ENCODE results near the gene RIPK1.
A peak's percentile ranks its signal among the peaks of the same experiment; 100 is the strongest.
"Not testable (repeated sequence)": the region's sequence is repeated elsewhere in the genome, so short reads cannot be mapped to it uniquely, and the experiment has no call there.

The RIPK1 gene

GRCh38 chr6:3052481-3053230 is 15.6 kb upstream of the RIPK1 start:
- no peaks in the 10 kb centered on the region for H3K27me3 ChIP-seq (ENCODE audit: control insufficient read depth, insufficient read depth, low read length)
- no peaks in the 10 kb centered on the region for H3K36me3 ChIP-seq (ENCODE audit: control insufficient read depth, insufficient read depth, low read length)
- no peaks in the 10 kb centered on the region for H3K9me3 ChIP-seq (ENCODE audit: control insufficient read depth, insufficient read depth, low read length)
- H3K4me3 ChIP-seq (ENCODE audit: low read depth, low read length), result peak overlapping the region; percentile 83
- peaks cover 8% of the 10 kb centered on the region for H3K4me1 ChIP-seq (ENCODE audit: control insufficient read depth, insufficient read depth, low read length)
- no peak overlapping the region for H3K9ac ChIP-seq (ENCODE audit: low read depth, low read length)

- Histone ChIP-seq H3K36me3 (ENCODE audit: control insufficient read depth, insufficient read depth, low read length) (no peaks in the 10 kb centered on the region), H3K27me3 (ENCODE audit: control insufficient read depth, insufficient read depth, low read length) (no peaks in the 10 kb centered on the region), H3K9me3 (ENCODE audit: control insufficient read depth, insufficient read depth, low read length) (no peaks in the 10 kb centered on the region), H3K4me3 (ENCODE audit: low read depth, low read length) (peak overlapping the region; percentile 83), H3K9ac (ENCODE audit: low read depth, low read length) (peak overlapping the region; percentile 60), H3K4me1 (ENCODE audit: control insufficient read depth, insufficient read depth, low read length) (peaks cover 8% of the 10 kb centered on the region)
These were observed 15.1 kb upstream of the RIPK1 start for GRCh38 chr6:3053231-3053508.

DNA sequence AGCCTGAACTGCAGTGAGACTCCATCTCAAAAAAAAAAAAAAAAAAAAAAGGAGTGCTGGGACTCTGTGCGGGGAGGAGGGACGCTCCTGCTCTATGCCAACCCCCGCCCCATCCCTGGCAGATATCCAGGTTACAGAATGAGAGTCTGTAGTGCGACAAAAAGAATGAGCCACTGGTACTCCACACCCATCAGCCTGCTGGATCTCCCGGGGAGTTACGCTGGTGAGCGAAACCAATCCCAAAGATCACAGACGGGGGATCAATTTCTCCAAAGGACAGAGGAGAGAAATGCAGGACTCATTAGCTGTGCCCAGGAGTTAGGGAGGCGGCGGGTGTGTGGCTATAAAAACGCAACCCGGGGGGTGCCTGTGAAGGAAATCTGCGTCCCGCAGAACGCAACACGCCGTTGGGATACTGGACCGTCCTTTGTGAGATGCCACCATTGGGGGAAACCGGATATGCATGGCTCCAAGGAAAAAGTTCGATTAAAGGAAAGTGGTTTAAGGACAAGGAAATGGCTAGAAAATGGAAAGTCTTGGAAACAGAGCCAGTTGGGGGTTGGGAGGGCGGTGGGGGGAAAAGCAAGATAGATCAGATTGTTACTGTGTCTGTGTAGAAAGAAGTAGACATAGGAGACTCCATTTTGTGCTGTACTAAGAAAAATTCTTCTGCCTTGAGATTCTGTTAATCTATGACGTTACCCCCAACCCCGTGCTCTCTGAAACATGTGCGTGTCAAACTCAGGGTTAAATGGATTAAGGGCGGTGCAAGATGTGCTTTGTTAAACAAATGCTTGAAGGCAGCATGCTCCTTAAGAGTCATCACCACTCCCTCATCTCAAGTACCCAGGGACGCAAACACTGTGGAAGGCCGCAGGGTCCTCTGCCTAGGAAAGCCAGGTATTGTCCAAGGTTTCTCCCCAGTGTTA is 13.8 kb upstream of the RIPK1 start:
- H3K27me3 ChIP-seq (ENCODE audit: control insufficient read depth, insufficient read depth, low read length); H3K9me3 ChIP-seq (ENCODE audit: control insufficient read depth, insufficient read depth, low read length); H3K36me3 ChIP-seq (ENCODE audit: control insufficient read depth, insufficient read depth, low read length); H3K4me1 ChIP-seq (ENCODE audit: control insufficient read depth, insufficient read depth, low read length): not testable (repeated sequence)
- Histone ChIP-seq H3K9ac (ENCODE audit: low read depth, low read length) (peak overlapping the region; percentile 65), H3K4me3 (ENCODE audit: low read depth, low read length) (peak overlapping the region; percentile 83)

DNA sequence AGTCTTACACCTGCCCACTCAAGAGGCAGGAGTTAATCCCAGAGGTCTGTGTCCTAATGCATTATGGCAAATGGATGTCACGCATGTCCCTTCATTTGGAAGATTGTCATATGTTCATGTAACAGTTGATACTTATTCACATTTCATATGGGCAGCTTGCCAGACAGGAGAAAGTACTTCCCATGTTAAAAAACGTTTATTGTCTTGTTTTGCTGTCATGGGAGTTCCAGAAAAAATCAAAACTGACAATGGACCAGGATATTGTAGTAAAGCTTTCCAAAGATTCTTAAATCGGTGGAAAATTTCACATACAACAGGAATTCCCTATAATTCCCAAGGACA is 13.2 kb upstream of the RIPK1 start:
- H3K4me3 ChIP-seq (ENCODE audit: low read depth, low read length), result peak overlapping the region; percentile 83
- H3K9ac ChIP-seq (ENCODE audit: low read depth, low read length); H3K27me3 ChIP-seq (ENCODE audit: control insufficient read depth, insufficient read depth, low read length); H3K36me3 ChIP-seq (ENCODE audit: control insufficient read depth, insufficient read depth, low read length); H3K4me1 ChIP-seq (ENCODE audit: control insufficient read depth, insufficient read depth, low read length); H3K9me3 ChIP-seq (ENCODE audit: control insufficient read depth, insufficient read depth, low read length): not testable (repeated sequence)

DNA sequence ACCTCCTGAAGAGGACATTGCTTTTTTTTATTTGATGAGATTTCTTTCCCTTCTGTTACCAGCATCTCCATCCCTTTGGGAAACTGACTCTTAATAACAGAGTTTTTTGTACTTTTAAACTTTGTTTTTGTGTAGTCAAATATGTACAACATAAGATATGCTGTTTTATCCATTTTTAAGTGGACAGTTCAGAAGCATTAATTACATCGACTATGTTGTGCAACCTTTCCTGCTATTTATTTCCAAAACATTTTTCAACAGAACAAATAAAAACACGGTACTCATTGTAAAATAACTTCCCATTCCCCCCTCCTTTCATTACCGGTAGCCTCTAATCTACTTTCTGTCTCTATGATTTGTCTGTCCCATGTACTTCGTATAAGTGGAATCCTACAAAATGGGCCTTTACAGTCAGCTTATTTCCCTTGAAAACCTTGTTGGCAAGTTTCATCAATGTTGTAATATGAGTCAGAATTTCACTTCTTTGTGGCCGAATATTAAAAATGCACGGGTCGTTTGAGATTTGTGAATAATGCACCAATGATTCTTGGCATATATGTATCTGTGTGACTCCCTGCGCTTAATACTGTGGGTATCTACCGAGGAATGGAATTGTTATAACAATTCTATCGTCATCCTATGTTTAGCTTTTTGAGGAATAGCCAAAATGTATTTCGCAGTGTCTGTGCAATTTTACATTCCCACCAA is 11.1 kb upstream of the RIPK1 start:
- H3K4me3 ChIP-seq (ENCODE audit: low read depth, low read length), result no peak overlapping the region
- no peaks in the 10 kb centered on the region for H3K27me3 ChIP-seq (ENCODE audit: control insufficient read depth, insufficient read depth, low read length)
- H3K9me3 ChIP-seq (ENCODE audit: control insufficient read depth, insufficient read depth, low read length), result no peaks in the 10 kb centered on the region
- no peaks in the 10 kb centered on the region for H3K36me3 ChIP-seq (ENCODE audit: control insufficient read depth, insufficient read depth, low read length)
- no peak overlapping the region for H3K9ac ChIP-seq (ENCODE audit: low read depth, low read length)
- peaks cover 8% of the 10 kb centered on the region for H3K4me1 ChIP-seq (ENCODE audit: control insufficient read depth, insufficient read depth, low read length)

DNA sequence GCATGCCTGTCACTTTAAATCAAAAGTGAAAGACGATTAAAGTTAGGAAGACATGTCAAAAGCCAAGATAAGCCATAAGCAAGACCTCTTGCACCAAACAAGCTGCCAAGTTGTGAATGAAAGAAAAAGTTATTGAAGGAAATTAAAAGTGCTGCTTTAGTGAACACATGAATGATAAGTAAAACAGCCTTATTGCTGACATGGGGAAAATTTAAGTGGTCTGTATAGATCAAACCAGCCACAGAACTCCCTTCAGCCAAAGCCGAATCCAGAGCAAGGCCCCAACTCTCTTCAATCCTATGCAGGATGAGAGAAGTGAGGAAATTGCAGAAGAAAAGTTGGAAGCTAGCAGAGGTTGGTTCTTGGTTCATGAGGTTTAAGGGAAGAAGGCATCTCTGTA is 9.3 kb upstream of the RIPK1 start:
- H3K9ac ChIP-seq (ENCODE audit: low read depth, low read length), result no peak overlapping the region
- no peaks in the 10 kb centered on the region for H3K9me3 ChIP-seq (ENCODE audit: control insufficient read depth, insufficient read depth, low read length)
- H3K27me3 ChIP-seq (ENCODE audit: control insufficient read depth, insufficient read depth, low read length), result no peaks in the 10 kb centered on the region

DNA sequence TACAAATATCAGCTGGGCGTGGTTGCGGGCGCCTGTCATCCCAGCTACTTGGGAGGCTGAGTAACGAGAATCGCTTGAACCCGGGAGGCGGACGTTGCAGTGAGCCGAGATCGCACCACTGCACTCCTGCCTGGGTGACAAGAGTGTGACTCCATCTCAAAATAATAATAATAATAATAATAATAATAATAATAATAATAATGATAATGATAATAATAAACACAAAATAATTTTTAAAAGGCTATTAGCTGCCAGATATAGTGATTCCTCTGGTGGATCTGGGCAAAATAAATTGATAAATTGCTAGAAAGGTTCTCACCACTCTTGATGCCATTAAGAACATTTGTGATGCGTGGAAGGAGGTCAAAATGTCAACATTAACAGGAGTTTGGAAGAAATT is 8.2 kb upstream of the RIPK1 start:
- H3K9me3 ChIP-seq (ENCODE audit: control insufficient read depth, insufficient read depth, low read length); H3K36me3 ChIP-seq (ENCODE audit: control insufficient read depth, insufficient read depth, low read length); H3K9ac ChIP-seq (ENCODE audit: low read depth, low read length); H3K27me3 ChIP-seq (ENCODE audit: control insufficient read depth, insufficient read depth, low read length); H3K4me3 ChIP-seq (ENCODE audit: low read depth, low read length); H3K4me1 ChIP-seq (ENCODE audit: control insufficient read depth, insufficient read depth, low read length): not testable (repeated sequence)

More for the DNA sequence above, 9.3 kb upstream of the RIPK1 start:
- Histone ChIP-seq H3K36me3 (ENCODE audit: control insufficient read depth, insufficient read depth, low read length) (no peaks in the 10 kb centered on the region), H3K4me1 (ENCODE audit: control insufficient read depth, insufficient read depth, low read length) (peaks cover 8% of the 10 kb centered on the region), H3K4me3 (ENCODE audit: low read depth, low read length) (no peak overlapping the region)

DNA sequence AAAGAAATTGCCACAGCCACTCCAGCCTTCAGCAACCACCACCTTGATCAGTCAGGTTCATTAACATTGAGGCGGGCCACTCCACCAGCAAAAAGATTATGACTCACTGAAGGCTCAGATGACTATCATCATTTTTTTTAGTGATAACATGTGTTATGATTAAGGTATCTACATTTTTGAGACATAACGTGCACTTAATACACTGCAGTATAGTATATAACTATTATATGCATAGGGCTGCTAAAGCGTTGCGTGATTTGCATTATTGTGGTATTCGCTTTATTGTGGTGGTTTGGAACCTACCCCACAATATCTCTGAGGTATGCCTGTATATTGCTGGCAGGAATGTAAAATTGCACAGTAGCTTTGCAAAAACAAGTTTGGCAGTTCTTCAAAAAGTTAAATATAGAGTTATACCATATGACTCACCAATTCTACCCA is 6.8 kb upstream of the RIPK1 start:
- no peak overlapping the region for H3K4me3 ChIP-seq (ENCODE audit: low read depth, low read length)
- H3K4me1 ChIP-seq (ENCODE audit: control insufficient read depth, insufficient read depth, low read length), result no peaks in the 10 kb centered on the region
- no peaks in the 10 kb centered on the region for H3K9me3 ChIP-seq (ENCODE audit: control insufficient read depth, insufficient read depth, low read length)
- H3K36me3 ChIP-seq (ENCODE audit: control insufficient read depth, insufficient read depth, low read length), result no peaks in the 10 kb centered on the region
- H3K9ac ChIP-seq (ENCODE audit: low read depth, low read length), result no peak overlapping the region
- H3K27me3 ChIP-seq (ENCODE audit: control insufficient read depth, insufficient read depth, low read length), result no peaks in the 10 kb centered on the region

- H3K9ac ChIP-seq (ENCODE audit: low read depth, low read length); H3K36me3 ChIP-seq (ENCODE audit: control insufficient read depth, insufficient read depth, low read length); H3K27me3 ChIP-seq (ENCODE audit: control insufficient read depth, insufficient read depth, low read length); H3K9me3 ChIP-seq (ENCODE audit: control insufficient read depth, insufficient read depth, low read length); H3K4me1 ChIP-seq (ENCODE audit: control insufficient read depth, insufficient read depth, low read length): not testable (repeated sequence)
- H3K4me3 ChIP-seq (ENCODE audit: low read depth, low read length), result peak overlapping the region; percentile 82
These were observed 5.0 kb upstream of the RIPK1 start for GRCh38 chr6:3063340-3063732.

DNA sequence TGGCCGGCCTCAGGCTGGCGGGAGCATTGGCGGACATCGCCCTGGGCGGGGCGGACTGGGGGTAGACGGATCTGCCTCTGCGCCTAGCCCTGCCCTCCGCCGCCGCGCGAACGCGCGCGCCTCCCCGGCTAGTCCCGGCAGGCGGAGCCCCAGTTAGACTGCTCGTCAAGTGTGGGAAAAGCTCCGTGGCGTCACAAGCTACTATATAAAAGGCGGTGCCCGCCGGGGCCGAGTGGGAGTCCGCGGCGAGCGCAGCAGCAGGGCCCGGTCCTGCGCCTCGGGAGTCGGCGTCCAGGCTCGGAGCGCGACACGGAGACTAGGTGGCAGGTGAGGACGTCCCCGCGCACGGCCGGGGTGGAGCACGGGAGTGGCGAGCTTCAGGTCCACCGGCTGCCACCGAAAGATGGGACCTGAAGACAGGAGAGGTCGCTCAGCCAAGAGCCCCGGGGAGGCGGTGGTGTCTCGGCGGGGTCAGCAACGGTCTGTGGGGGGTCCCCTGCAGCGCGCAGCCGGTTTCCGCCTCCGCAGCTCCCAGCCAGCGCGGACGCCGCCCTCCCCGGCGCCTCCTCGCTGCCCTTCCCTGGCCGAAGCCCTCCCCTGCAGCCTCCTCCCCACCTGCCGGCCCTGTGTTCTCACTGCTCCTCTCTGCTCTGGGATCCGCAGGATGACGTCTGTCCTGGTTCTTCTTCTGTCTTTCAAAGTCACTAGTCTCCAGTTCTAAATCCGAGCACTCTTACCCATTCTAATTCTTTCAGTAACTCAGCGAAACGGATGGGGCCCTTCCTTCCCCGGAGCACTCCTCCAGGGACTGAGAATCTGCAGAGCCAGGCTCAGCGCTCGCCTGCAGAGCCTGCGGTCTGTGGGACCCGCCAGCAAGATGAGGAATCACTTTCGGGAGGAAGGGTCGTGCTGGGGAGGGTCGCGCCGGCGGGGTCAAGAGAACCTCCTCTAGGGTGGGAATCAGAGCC is 4.3 kb upstream of the RIPK1 start:
- peak overlapping the region; percentile 82 for H3K4me3 ChIP-seq (ENCODE audit: low read depth, low read length)
- H3K9ac ChIP-seq (ENCODE audit: low read depth, low read length), result peak overlapping the region; percentile 61
- H3K4me1 ChIP-seq (ENCODE audit: control insufficient read depth, insufficient read depth, low read length), result no peaks in the 10 kb centered on the region
- H3K9me3 ChIP-seq (ENCODE audit: control insufficient read depth, insufficient read depth, low read length), result no peaks in the 10 kb centered on the region
- H3K27me3 ChIP-seq (ENCODE audit: control insufficient read depth, insufficient read depth, low read length), result no peaks in the 10 kb centered on the region
- no peaks in the 10 kb centered on the region for H3K36me3 ChIP-seq (ENCODE audit: control insufficient read depth, insufficient read depth, low read length)

DNA sequence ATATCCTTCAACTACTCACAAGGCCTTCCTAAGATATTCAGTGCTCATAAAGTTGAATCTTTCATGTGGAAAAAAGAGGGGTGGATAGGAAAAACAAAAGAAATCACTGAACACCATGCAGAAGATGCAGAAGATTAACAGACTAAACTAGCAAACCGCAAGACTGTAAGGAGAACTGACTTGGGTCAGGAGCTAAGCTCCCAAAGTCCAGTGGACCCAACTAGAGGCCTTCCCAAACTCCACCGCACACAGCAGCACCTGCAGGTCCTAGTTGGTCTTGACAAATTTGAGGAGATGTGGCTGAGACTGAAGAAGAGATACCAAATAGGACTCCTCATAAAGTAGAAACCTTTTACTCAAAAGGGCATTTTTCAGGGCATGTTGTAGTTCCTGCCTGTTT is 3.3 kb downstream of the RIPK1 start:
- Histone ChIP-seq H3K27me3 (ENCODE audit: control insufficient read depth, insufficient read depth, low read length) (no peaks in the 10 kb centered on the region), H3K9me3 (ENCODE audit: control insufficient read depth, insufficient read depth, low read length) (no peaks in the 10 kb centered on the region), H3K4me3 (ENCODE audit: low read depth, low read length) (no peak overlapping the region), H3K36me3 (ENCODE audit: control insufficient read depth, insufficient read depth, low read length) (no peaks in the 10 kb centered on the region), H3K4me1 (ENCODE audit: control insufficient read depth, insufficient read depth, low read length) (peaks cover 9% of the 10 kb centered on the region), H3K9ac (ENCODE audit: low read depth, low read length) (no peak overlapping the region)
